Neuron (in vitro differentiated cells): ENCODE results near the gene GNAS.

Experiments used
- H2AFZ ChIP-seq: one replicate; pipeline ENCODE4 v1.6.1; 2013; ENCODE audit warnings: low read depth, mild to moderate bottlenecking, inconsistent platforms, low read length, moderate library complexity
- H3K27me3 ChIP-seq: one replicate; pipeline ENCODE4 v1.6.1; 2013; ENCODE audit warnings: low read length; ENCODE audit not compliant: insufficient read depth
- H3K36me3 ChIP-seq: one replicate; pipeline ENCODE4 v1.6.1; 2013; ENCODE audit warnings: low read length; ENCODE audit not compliant: insufficient read depth
- H3K4me1 ChIP-seq: one replicate; pipeline ENCODE4 v1.6.1; 2013; ENCODE audit warnings: low read length; ENCODE audit not compliant: insufficient read depth
- H3K4me3 ChIP-seq: 2 replicates; pipeline ENCODE4 v1.5.1; 2013; ENCODE audit warnings: mild to moderate bottlenecking, low read length, moderate library complexity
- H3K9me3 ChIP-seq: one replicate; pipeline ENCODE4 v1.6.1; 2013; ENCODE audit warnings: low read length

GNAS gene

GRCh38 chr20:58852543-58853271 is at the start of gene GNAS:
GNAS (plus strand) TSS chr20:58852716.
- Histone ChIP-seq H3K36me3 (no peaks in the 10 kb centered on the region), H2AFZ (no peak within 1 kb of the TSS), H3K4me1 (peaks cover 3% of the 10 kb centered on the region), H3K27me3 (peaks cover 81% of the 10 kb centered on the region), H3K4me3 (peak within 1 kb of the TSS; percentile 26), H3K9me3 (peaks cover 8% of the 10 kb centered on the region)

- no peaks in the 10 kb centered on the region for H3K4me1 ChIP-seq
- H2AFZ ChIP-seq = no peak overlapping the region
- peaks cover 8% of the 10 kb centered on the region for H3K27me3 ChIP-seq
- no peak overlapping the region for H3K4me3 ChIP-seq
- H3K9me3 ChIP-seq = no peaks in the 10 kb centered on the region
- H3K36me3 ChIP-seq = no peaks in the 10 kb centered on the region
Measured at GRCh38 chr20:58803533-58803932, 49.0 kb upstream of the GNAS start.

- Histone ChIP-seq H2AFZ (no peak overlapping the region), H3K27me3 (peaks cover 7% of the 10 kb centered on the region), H3K4me3 (no peak overlapping the region), H3K4me1 (no peaks in the 10 kb centered on the region), H3K36me3 (no peaks in the 10 kb centered on the region), H3K9me3 (no peaks in the 10 kb centered on the region)
Measured at GRCh38 chr20:58807801-58808200, 44.7 kb upstream of the GNAS start.

- Histone ChIP-seq H3K4me1 (no peaks in the 10 kb centered on the region), H2AFZ (no peak overlapping the region), H3K9me3 (no peaks in the 10 kb centered on the region), H3K27me3 (peaks cover 7% of the 10 kb centered on the region), H3K4me3 (no peak overlapping the region), H3K36me3 (no peaks in the 10 kb centered on the region)
Measured at GRCh38 chr20:58808271-58809046, 44.1 kb upstream of the GNAS start.

GRCh38 chr20:58810116-58810878 is 42.2 kb upstream of the GNAS start:
- Histone ChIP-seq H3K4me3 (no peak overlapping the region), H3K4me1 (no peaks in the 10 kb centered on the region), H2AFZ (no peak overlapping the region), H3K36me3 (no peaks in the 10 kb centered on the region), H3K9me3 (no peaks in the 10 kb centered on the region), H3K27me3 (peaks cover 7% of the 10 kb centered on the region)

- peaks cover 5% of the 10 kb centered on the region for H3K27me3 ChIP-seq
- no peaks in the 10 kb centered on the region for H3K4me1 ChIP-seq
- no peak overlapping the region for H2AFZ ChIP-seq
- H3K9me3 ChIP-seq = no peaks in the 10 kb centered on the region
- H3K4me3 ChIP-seq = no peak overlapping the region
- H3K36me3 ChIP-seq = no peaks in the 10 kb centered on the region
Measured at GRCh38 chr20:58810879-58811250, 41.7 kb upstream of the GNAS start.

- Histone ChIP-seq H3K4me3 (no peak overlapping the region), H3K36me3 (no peaks in the 10 kb centered on the region), H3K9me3 (no peaks in the 10 kb centered on the region), H3K4me1 (no peaks in the 10 kb centered on the region), H3K27me3 (peaks cover 5% of the 10 kb centered on the region), H2AFZ (no peak overlapping the region)
Measured at GRCh38 chr20:58811334-58811733, 41.2 kb upstream of the GNAS start.

GRCh38 chr20:58813369-58813768 is 39.1 kb upstream of the GNAS start:
- H3K4me1 ChIP-seq = no peaks in the 10 kb centered on the region
- no peak overlapping the region for H3K4me3 ChIP-seq
- no peaks in the 10 kb centered on the region for H3K36me3 ChIP-seq
- no peak overlapping the region for H2AFZ ChIP-seq
- H3K9me3 ChIP-seq = no peaks in the 10 kb centered on the region
- peaks cover 5% of the 10 kb centered on the region for H3K27me3 ChIP-seq

GRCh38 chr20:58815448-58815847 is 37.1 kb upstream of the GNAS start:
- Histone ChIP-seq H2AFZ (no peak overlapping the region), H3K27me3 (peaks cover 5% of the 10 kb centered on the region), H3K36me3 (no peaks in the 10 kb centered on the region), H3K9me3 (peaks cover 2% of the 10 kb centered on the region), H3K4me1 (no peaks in the 10 kb centered on the region), H3K4me3 (no peak overlapping the region)

- H3K4me3 ChIP-seq = no peak overlapping the region
- no peaks in the 10 kb centered on the region for H3K36me3 ChIP-seq
- H3K4me1 ChIP-seq = no peaks in the 10 kb centered on the region
- H2AFZ ChIP-seq = no peak overlapping the region
- H3K27me3 ChIP-seq = peaks cover 6% of the 10 kb centered on the region
- peaks cover 5% of the 10 kb centered on the region for H3K9me3 ChIP-seq
Measured at GRCh38 chr20:58816051-58816450, 36.5 kb upstream of the GNAS start.

- Histone ChIP-seq H3K4me3 (no peak overlapping the region), H3K27me3 (peaks cover 10% of the 10 kb centered on the region), H3K4me1 (no peaks in the 10 kb centered on the region), H3K36me3 (no peaks in the 10 kb centered on the region), H3K9me3 (peaks cover 5% of the 10 kb centered on the region), H2AFZ (no peak overlapping the region)
Measured at GRCh38 chr20:58816957-58817651, 35.4 kb upstream of the GNAS start.

- H3K9me3 ChIP-seq = peaks cover 5% of the 10 kb centered on the region
- peaks cover 15% of the 10 kb centered on the region for H3K27me3 ChIP-seq
- no peak overlapping the region for H3K4me3 ChIP-seq
- no peaks in the 10 kb centered on the region for H3K4me1 ChIP-seq
- no peaks in the 10 kb centered on the region for H3K36me3 ChIP-seq
- H2AFZ ChIP-seq = no peak overlapping the region
Measured at GRCh38 chr20:58817748-58818147, 34.8 kb upstream of the GNAS start.
